NCI-H2171 treated with DMSO at 0.1 percent for 48 hours (cell line): ENCODE data around the gene MSX1.

Experiments
- DNase-seq: peaks from one replicate; lab custom pipeline; 2025; lab: John Stamatoyannopoulos, UW

The MSX1 gene

GRCh38 chr4:4857809-4858508 lies 1.5 kb upstream of the MSX1 start:
- DNase-seq = no peak

- DNase-seq = no peak
These were observed 739 bp upstream of the MSX1 start for GRCh38 chr4:4858527-4859324.

GRCh38 chr4:4859799-4860599 lies 534 bp downstream of the MSX1 start:
- DNase-seq = no peak

- DNase-seq = no peak
These were observed 1.3 kb downstream of the MSX1 start for GRCh38 chr4:4860600-4861389.

- no peak for DNase-seq
These were observed 2.0 kb downstream of the MSX1 start for GRCh38 chr4:4861390-4862018.

- no peak for DNase-seq
These were observed 2.6 kb downstream of the MSX1 start for GRCh38 chr4:4862071-4862551.

- no peak for DNase-seq
These were observed 3.4 kb downstream of the MSX1 start for GRCh38 chr4:4862665-4863482.

- DNase-seq = no peak
These were observed 5.0 kb downstream of the MSX1 start for GRCh38 chr4:4864443-4864939.

- no peak for DNase-seq
These were observed 5.7 kb downstream of the MSX1 start for GRCh38 chr4:4864940-4865704.

- DNase-seq = no peak
These were observed 6.2 kb downstream of the MSX1 start for GRCh38 chr4:4865705-4866123.

- peak; percentile 43 for DNase-seq
These were observed 6.8 kb downstream of the MSX1 start for GRCh38 chr4:4866124-4866865.

GRCh38 chr4:4866866-4867374 lies 7.5 kb downstream of the MSX1 start:
- DNase-seq = no peak

GRCh38 chr4:4867375-4868039 lies 8.0 kb downstream of the MSX1 start:
- DNase-seq = no peak

- no peak for DNase-seq
These were observed 8.7 kb downstream of the MSX1 start for GRCh38 chr4:4868040-4868757.

- DNase-seq = no peak
These were observed 9.6 kb downstream of the MSX1 start for GRCh38 chr4:4868758-4869723.
